HG02610 (cell line): ENCODE results near the gene XPO1.

Experiments used
- ATAC-seq: cut with Tn5 transposase; IDR thresholded peaks from one replicate; pipeline ENCODE4 v1.9.1; 2021; ENCODE audit warnings: mild to moderate bottlenecking, moderate library complexity; ENCODE audit not compliant: unreplicated experiment

Gene XPO1

DNA sequence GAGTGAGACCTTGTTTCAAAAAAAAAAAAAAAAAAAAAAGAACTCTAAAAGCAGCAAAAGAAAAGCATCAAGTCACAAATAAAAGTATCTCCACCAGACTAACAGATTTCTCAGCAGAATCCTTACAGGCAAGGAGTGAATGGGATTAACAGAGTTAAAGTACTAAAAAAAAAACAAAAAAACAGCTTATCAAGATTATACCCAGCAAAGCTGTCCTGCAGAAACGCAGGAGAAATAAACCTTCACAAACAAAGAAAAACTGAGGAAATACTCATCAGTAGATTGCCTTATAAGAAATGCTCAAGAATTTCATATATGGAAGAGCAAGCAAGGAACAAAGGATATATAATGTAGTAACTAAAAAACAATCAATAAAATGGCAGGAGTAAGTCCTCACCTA lies 102.9 kb downstream of the XPO1 start:
- ATAC-seq, result no peak

DNA sequence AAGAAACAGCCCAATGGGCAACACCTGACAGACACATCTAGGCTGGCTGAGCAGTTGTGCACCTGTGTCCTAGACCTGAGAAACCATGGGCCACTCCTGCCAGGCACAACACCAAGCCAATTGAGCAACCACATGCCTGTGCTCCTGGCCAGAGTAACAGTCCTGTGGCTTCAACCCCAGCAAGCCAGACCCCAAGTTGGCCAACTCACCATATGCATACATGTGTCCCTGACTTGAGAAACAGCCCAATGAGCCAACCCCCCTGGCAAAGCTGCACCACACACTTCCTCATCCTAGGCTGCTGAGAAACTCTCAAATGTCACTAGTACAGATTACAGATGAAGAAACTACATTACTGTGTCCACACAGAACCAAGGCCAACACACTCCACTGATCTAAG lies 103.8 kb downstream of the XPO1 start:
- peak; percentile 40 for ATAC-seq

DNA sequence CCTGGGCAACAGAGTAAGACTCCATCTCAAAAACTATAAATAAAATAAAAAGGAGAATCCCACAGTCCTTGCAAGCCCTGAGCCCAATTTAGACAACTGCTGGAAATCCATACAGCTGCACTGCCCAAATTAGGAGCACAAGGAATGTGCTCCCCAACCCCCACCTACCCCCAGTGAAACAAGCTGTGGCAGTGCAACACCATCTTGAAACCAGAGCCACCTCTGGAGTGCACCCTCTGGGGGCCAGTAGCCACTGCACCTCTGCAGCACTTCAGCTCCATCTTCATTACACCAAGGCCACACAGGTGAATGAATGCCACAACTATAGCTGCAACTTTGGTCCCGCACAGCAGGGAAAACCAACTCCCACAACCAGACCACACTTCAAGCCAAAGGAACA lies 104.5 kb downstream of the XPO1 start:
- ATAC-seq, result no peak

DNA sequence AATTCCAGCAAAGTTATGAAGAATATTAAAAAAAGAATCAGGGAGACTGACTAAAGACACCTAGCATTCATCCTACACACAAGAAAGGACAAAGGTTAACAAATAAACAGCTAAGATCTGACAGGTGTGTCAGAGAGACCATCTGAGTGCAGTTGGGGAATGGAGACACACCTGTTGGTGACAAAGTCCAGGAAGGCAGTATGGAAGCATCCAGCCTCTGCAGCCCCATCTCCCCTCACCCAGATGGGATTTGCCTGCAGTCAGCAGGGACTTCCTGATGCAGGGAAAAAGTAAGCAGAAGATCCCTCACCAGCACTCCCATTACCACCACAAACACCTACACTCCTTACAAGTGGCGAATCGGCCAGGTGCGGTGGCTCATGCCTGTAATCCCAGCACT lies 105.2 kb downstream of the XPO1 start:
- ATAC-seq, result no peak

DNA sequence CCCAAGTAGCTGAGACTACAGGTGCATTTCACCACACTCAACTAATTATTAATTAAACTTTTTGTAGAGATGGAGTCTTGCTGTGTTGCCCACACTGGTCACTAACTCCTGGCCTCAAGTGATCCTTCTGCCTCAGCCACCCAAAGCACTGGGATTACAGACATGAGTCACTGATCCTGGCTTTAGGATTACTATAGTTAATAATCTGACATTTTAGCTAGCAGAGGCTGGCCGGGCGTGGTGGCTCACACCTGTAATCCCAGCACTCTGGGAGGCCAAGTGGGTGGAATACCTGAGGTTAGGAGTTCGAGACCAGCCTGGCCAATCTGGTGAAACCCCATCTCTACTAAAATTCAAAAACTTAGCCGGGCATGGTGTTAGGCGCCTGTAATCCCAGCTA lies 106.8 kb downstream of the XPO1 start:
- no peak for ATAC-seq
